Body of pancreas (tissue), 4 donors: ENCODE measurements around the gene SLC1A7. TPM values are rescaled to one million over a fixed set of nuclear protein-coding genes. Genes with fewer than 3 reads are reported as not detected.

Experiments used
- ATAC-seq: fragments of 150-250 bp; one replicate; pipeline ENCODE4 v1.9.1; 2016
- DNase-seq, 4 donors: peaks; one replicate each; pipeline ENCODE4 v3.0.0-alpha.2; 2019
- H3K27ac ChIP-seq, 4 donors: fragments of 200-600 bp; sonication (generic); 1 replicate in 3 of 4; 2 replicates in 1 of 4; pipeline versions ENCODE4 v1.5.1 to v1.6.1; 2016 to 2019; ENCODE audit warnings: mild to moderate bottlenecking in 1 of 4, mixed read lengths in 1 of 4, moderate library complexity in 1 of 4
- H3K27me3 ChIP-seq, 2 donors: fragments of 200-600 bp; sonication (generic); one replicate each; pipeline ENCODE4 v1.6.0; 2016; ENCODE audit warnings: mild to moderate bottlenecking in 1 of 2
- H3K36me3 ChIP-seq, 2 donors: fragments of 200-600 bp; sonication (generic); replicated peaks in 1 of 2; 2 replicates each; pipeline ENCODE4 v1.5.1; 2016; ENCODE audit warnings: low read depth in 2 of 2; ENCODE audit not compliant: insufficient read depth in 1 of 2
- H3K4me1 ChIP-seq: fragments of 200-600 bp; sonication (generic); one replicate; pipeline ENCODE4 v1.6.0; 2016
- H3K4me3 ChIP-seq, 2 donors: fragments of 200-600 bp; sonication (generic); 1 replicate in 1 of 2; 2 replicates in 1 of 2; pipeline ENCODE4 v1.5.1; 2016 to 2019
- H3K9me3 ChIP-seq, 3 donors: fragments of 200-600 bp; sonication (generic); 1 replicate in 2 of 3; 2 replicates in 1 of 3; pipeline ENCODE4 v1.5.1; 2016
- CTCF ChIP-seq, 7 experiments: fragments of 450-650 bp in 4 of 7; fragments of 200-600 bp in 3 of 7; sonication (generic) in 3 of 7; IDR thresholded peaks; one replicate each; pipeline ENCODE4 v1.5.1; 2016 to 2019; ENCODE audit warnings: antibody characterized with exemption in 7 of 7
- POLR2A ChIP-seq, 3 donors: fragments of 450-650 bp; IDR thresholded peaks; one replicate each; pipeline ENCODE4 v1.6.1; 2016; ENCODE audit warnings: antibody characterized with exemption in 3 of 3, mild to moderate bottlenecking in 2 of 3
- WGBS, 2 donors: methylation state at CpG; one replicate each; pipeline ENCODE4 v1.1.5; 2017; 5-methylcytosine and 5-hydroxymethylcytosine counted together
- intact Hi-C: fragments of 100-400 bp; cut with DNase I; formaldehyde crosslinking; loops from one replicate; pipeline ENCODE4 v1.15.1; 2023
- total RNA-seq, 2 donors: library from RNA; depleted of rRNA; stranded (reverse); fragments of >200 nt; gene quantifications; one replicate each; pipeline ENCODE4 v1.1.0, GENCODE V29; 2016

SLC1A7 gene
- total RNA-seq, 2 donors from 2014 or later, result not detected

GRCh38 chr1:53144201-53144600 lies 1.8 kb upstream of the SLC1A7 start:
- Histone ChIP-seq H3K4me1 (peaks cover 22% of the 10 kb centered on the region), H3K36me3 (no peaks in the 10 kb centered on the region), H3K4me3 (no peak overlapping the region), H3K27me3 (no peaks in the 10 kb centered on the region), H3K9me3 (no peaks in the 10 kb centered on the region), H3K27ac (no peak overlapping the region)
- WGBS, 2 donors, result 68 to 77% methylated on average over 3 of the region's 3 CpGs
- intact Hi-C loops, result no loop called here
- DNase-seq (no peak), ATAC-seq (no peak)
- no peak for TF ChIP-seq POLR2A (IDR thresholded peaks at IDR 0.05)
- no peak for TF ChIP-seq CTCF (IDR thresholded peaks at IDR 0.05)

- 69 to 79% methylated on average over 4 of the region's 4 CpGs for WGBS, 2 donors
- Histone ChIP-seq H3K27ac (no peak overlapping the region), H3K4me1 (peaks cover 22% of the 10 kb centered on the region), H3K9me3 (no peaks in the 10 kb centered on the region), H3K36me3 (no peaks in the 10 kb centered on the region), H3K4me3 (no peak overlapping the region), H3K27me3 (no peaks in the 10 kb centered on the region)
- intact Hi-C loops, result no loop called here
- DNase-seq, result no peak
- ATAC-seq, result no peak
- TF ChIP-seq POLR2A (IDR thresholded peaks at IDR 0.05), result no peak
- TF ChIP-seq CTCF (IDR thresholded peaks at IDR 0.05), result no peak
Measured at GRCh38 chr1:53143527-53143926, 1.1 kb upstream of the SLC1A7 start.

GRCh38 chr1:53141487-53142055 lies 867 bp downstream of the SLC1A7 start:
- no peaks in the 10 kb centered on the region for H3K27me3 ChIP-seq
- intact Hi-C loops, result no loop called here
- DNase-seq (no peak), ATAC-seq (no peak)
- TF ChIP-seq CTCF (IDR thresholded peaks at IDR 0.05) (no peak), POLR2A (IDR thresholded peaks at IDR 0.05) (no peak)
- H3K4me1 ChIP-seq, result peaks cover 19% of the 10 kb centered on the region
- no peak overlapping the region for H3K27ac ChIP-seq
- no peak overlapping the region for H3K4me3 ChIP-seq
- H3K36me3 ChIP-seq, result no peaks in the 10 kb centered on the region
- 83 to 85% methylated on average over 11 to 13 of the region's 15 CpGs for WGBS, 2 donors
- no peaks in the 10 kb centered on the region for H3K9me3 ChIP-seq

GRCh38 chr1:53140451-53140850 lies 2.0 kb downstream of the SLC1A7 start:
- H3K27ac ChIP-seq, result no peak overlapping the region

More at GRCh38 chr1:53140451-53140850, 2.0 kb downstream of the SLC1A7 start:
- H3K36me3 ChIP-seq, result no peaks in the 10 kb centered on the region
- 64 to 70% methylated on average over 3 of the region's 3 CpGs for WGBS, 2 donors
- no peak for TF ChIP-seq CTCF (IDR thresholded peaks at IDR 0.05)
- no peak for TF ChIP-seq POLR2A (IDR thresholded peaks at IDR 0.05)
- H3K4me1 ChIP-seq, result peaks cover 8% of the 10 kb centered on the region
- ATAC-seq (no peak), DNase-seq (no peak)
- intact Hi-C loops, result no loop called here
- H3K27me3 ChIP-seq, result no peaks in the 10 kb centered on the region
- H3K4me3 ChIP-seq, result no peak overlapping the region
- no peaks in the 10 kb centered on the region for H3K9me3 ChIP-seq
